Activated B cell treated with CpG ODN at 0.5 μM for 24 hours (primary cell): ENCODE results near the gene PRPS1L1. TPM values are rescaled to one million over a fixed set of nuclear protein-coding genes. Genes with fewer than 3 reads are reported as not detected.

ENCODE experiments used
- ATAC-seq: fragments of 200-7000 bp; cut with Tn5 transposase; one replicate; pipeline ENCODE4 v1.10.0; 2021; ENCODE audit warnings: low read depth, mild to moderate bottlenecking, moderate library complexity
- CTCF ChIA-PET: fragments of 350-600 bp; sonication (Branson Sonifier 250); formaldehyde crosslinking; loops from one replicate; lab custom pipeline; 2021; ENCODE audit warnings: antibody characterized with exemption; lab: Charles Lee
- POLR2A ChIA-PET: fragments of 350-600 bp; sonication (Branson Sonifier 250); formaldehyde crosslinking; loops from one replicate; lab custom pipeline; 2021; ENCODE audit warnings: antibody characterized with exemption; lab: Charles Lee
- DNase-seq: peaks from one replicate; pipeline ENCODE4 v3.0.0; 2022
- H3K27ac Mint-ChIP-seq: one replicate; pipeline ENCODE4 v1.8.0; 2020; ENCODE audit warnings: mixed read lengths
- H3K27me3 Mint-ChIP-seq: one replicate; pipeline ENCODE4 v1.8.0; 2021; ENCODE audit warnings: mixed read lengths
- H3K36me3 Mint-ChIP-seq: one replicate; pipeline ENCODE4 v1.8.0; 2021; ENCODE audit warnings: low read depth, mixed read lengths
- H3K4me1 Mint-ChIP-seq: one replicate; pipeline ENCODE4 v1.8.0; 2021; ENCODE audit warnings: mixed read lengths
- H3K4me3 Mint-ChIP-seq: one replicate; pipeline ENCODE4 v1.8.0; 2020; ENCODE audit warnings: mild to moderate bottlenecking, mixed read lengths
- H3K9me3 Mint-ChIP-seq: one replicate; pipeline ENCODE4 v1.8.0; 2020; ENCODE audit warnings: mixed read lengths
- intact Hi-C: fragments of 100-400 bp; cut with micrococcal nuclease; formaldehyde crosslinking; loops from one replicate; pipeline ENCODE4 v1.15.1; 2024
- total RNA-seq: library from RNA; stranded (reverse); gene quantifications from 2 replicates; pipeline ENCODE4 v1.2.3, GENCODE V29; 2022
- TF ChIP-seq, protein P1 (sequence below): fragments of 200-600 bp; IDR thresholded peaks from one replicate; pipeline ENCODE4 v1.8.0; 2022; ENCODE audit warnings: antibody characterized with exemption, mild to moderate bottlenecking

PRPS1L1 gene
- total RNA-seq, 1 donor from 2014 or later, result not detected

DNA sequence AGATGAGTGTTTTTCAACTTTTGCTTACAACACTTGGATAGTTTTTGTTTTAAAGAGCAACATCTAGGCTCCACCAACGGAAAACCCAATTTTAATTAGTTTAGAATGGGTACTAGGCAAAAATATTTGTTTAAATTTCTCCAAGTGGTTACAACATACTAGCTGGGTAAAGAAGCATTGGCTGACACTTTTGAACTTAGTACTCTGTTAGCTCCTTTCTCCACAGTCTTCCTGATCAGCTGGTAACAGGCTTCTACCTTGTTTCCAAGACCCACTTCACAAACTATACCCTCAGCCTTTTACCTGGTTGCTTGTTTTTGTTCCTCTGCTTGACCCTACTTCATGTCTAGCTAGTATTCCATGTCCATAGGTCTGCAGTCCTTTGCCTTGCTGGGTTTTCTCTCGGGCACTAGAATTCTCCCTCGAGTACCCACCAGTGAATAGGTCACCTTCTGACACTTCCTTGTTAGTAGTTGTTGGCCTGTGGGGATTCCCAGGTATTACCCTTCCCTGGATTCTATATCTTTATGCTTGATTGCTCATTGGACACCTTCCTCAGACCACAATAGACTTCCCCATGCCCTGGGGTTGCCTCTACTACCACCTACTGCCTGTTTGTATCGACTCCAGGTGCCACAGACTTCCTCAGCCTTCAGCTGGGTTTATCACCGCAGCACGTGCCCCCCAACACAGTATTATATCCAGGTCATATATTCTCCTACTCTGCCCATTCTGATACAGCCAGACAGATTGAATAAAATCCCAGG is 42.0 kb downstream of the PRPS1L1 start:
- ChIA-PET POLR2A (no interaction called here), CTCF (interaction anchor here (1.1 kb wide), 1 partner anchor 215 kb away, joined by 3 read pairs; no protein-coding TSS in a partner anchor)
- H3K27me3 Mint-ChIP-seq, result peaks cover 2% of the 10 kb centered on the region
- intact Hi-C loops, result no loop called here
- no peak overlapping the region for H3K4me3 Mint-ChIP-seq
- peaks cover 6% of the 10 kb centered on the region for H3K9me3 Mint-ChIP-seq
- TF ChIP-seq, protein P1, sequence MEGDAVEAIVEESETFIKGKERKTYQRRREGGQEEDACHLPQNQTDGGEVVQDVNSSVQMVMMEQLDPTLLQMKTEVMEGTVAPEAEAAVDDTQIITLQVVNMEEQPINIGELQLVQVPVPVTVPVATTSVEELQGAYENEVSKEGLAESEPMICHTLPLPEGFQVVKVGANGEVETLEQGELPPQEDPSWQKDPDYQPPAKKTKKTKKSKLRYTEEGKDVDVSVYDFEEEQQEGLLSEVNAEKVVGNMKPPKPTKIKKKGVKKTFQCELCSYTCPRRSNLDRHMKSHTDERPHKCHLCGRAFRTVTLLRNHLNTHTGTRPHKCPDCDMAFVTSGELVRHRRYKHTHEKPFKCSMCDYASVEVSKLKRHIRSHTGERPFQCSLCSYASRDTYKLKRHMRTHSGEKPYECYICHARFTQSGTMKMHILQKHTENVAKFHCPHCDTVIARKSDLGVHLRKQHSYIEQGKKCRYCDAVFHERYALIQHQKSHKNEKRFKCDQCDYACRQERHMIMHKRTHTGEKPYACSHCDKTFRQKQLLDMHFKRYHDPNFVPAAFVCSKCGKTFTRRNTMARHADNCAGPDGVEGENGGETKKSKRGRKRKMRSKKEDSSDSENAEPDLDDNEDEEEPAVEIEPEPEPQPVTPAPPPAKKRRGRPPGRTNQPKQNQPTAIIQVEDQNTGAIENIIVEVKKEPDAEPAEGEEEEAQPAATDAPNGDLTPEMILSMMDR, result no peak
- H3K4me1 Mint-ChIP-seq, result peaks cover 10% of the 10 kb centered on the region
- H3K27ac Mint-ChIP-seq, result no peak overlapping the region
- DNase-seq, result no peak
- ATAC-seq, result no peak
- no peaks in the 10 kb centered on the region for H3K36me3 Mint-ChIP-seq

- Mint-ChIP-seq H3K9me3 (peaks cover 6% of the 10 kb centered on the region), H3K36me3 (no peaks in the 10 kb centered on the region), H3K4me3 (no peak overlapping the region), H3K27me3 (peaks cover 2% of the 10 kb centered on the region), H3K27ac (no peak overlapping the region), H3K4me1 (peaks cover 10% of the 10 kb centered on the region)
- ATAC-seq (no peak), DNase-seq (no peak)
- ChIA-PET POLR2A (no interaction called here), CTCF (no interaction called here)
- intact Hi-C loops, result no loop called here
- TF ChIP-seq, protein P1, result no peak
These were observed 43.4 kb downstream of the PRPS1L1 start for GRCh38 chr7:17984288-17984687.

DNA sequence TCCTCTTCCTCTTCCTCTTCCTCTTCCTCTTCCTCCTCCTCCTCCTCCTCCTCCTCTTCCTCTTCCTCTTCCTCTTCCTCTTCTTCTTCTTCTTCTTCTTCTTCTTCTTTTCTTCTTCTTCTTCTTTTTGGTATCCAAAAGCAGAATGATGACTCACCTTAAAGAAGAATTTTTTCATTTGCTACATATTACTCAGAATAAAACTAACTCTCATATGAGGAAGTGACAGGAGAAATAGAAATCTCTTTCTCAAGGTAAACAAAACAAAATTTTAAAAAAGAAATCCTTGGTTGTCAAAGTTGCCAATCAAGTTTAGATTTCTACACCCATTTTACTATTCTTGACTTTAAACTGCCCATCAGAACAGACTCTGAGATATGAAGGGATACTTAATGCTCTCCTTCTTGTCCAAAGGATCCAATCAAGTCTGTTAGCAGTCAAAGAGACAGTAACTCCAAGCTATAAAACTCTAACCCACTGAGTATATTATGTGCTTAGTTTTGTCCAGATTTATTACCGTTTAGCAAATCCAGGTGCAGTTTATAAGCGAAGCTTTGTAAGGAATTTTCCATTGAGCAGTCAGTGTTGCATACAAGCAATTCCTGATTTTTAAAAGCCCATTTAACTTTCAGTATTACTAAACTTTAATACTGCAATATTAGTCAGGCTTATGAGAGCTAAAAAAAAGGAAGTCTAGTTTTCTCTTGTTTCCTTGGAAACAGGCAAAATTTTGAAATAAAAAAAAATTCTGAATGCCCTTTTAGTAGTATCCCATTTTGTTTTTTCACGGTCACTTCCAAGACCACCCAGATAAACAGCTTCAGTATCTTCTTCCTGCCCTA is 44.2 kb downstream of the PRPS1L1 start:
- Mint-ChIP-seq H3K4me3 (no peak overlapping the region), H3K27ac (peak overlapping the region; percentile 6), H3K9me3 (peaks cover 6% of the 10 kb centered on the region), H3K36me3 (no peaks in the 10 kb centered on the region), H3K27me3 (peaks cover 2% of the 10 kb centered on the region), H3K4me1 (peaks cover 10% of the 10 kb centered on the region)
- no peak for ATAC-seq
- ChIA-PET POLR2A (no interaction called here), CTCF (no interaction called here)
- TF ChIP-seq, protein P1, result no peak
- no peak for DNase-seq
- intact Hi-C loops, result no loop called here

- H3K36me3 Mint-ChIP-seq, result no peaks in the 10 kb centered on the region
- TF ChIP-seq, protein P1, result no peak
- intact Hi-C loops, result no loop called here
- no peak overlapping the region for H3K27ac Mint-ChIP-seq
- DNase-seq (no peak), ATAC-seq (no peak)
- no peak overlapping the region for H3K4me3 Mint-ChIP-seq
- ChIA-PET POLR2A (no interaction called here), CTCF (no interaction called here)
- H3K27me3 Mint-ChIP-seq, result no peaks in the 10 kb centered on the region
- H3K9me3 Mint-ChIP-seq, result no peaks in the 10 kb centered on the region
- H3K4me1 Mint-ChIP-seq, result no peaks in the 10 kb centered on the region
These were observed 50.7 kb downstream of the PRPS1L1 start for GRCh38 chr7:17976952-17977351.

Other genes starting within 250 kb of the PRPS1L1 start
- 40.0 and 46.5 TPM in 2 replicates for gene SNX13, start 87.4 kb downstream of the PRPS1L1 start, total RNA-seq